EH (cell line): Measurements from ENCODE around the gene PANX3.

Experiments used
- DNase-seq: peaks from one replicate; pipeline ENCODE4 v3.0.0-alpha.2; 2015; ENCODE audit warnings: low read depth

The PANX3 gene

GRCh38 chr11:124618863-124619262, 7.6 kb downstream of the PANX3 start:
- DNase-seq, result no peak

GRCh38 chr11:124622531-124623451, 11.6 kb downstream of the PANX3 start, which contains the start of gene TBRG1:
Gene TBRG1, plus strand, starts transcription at chr11:124622864. Its CDS starts 220 bp downstream, at chr11:124623084.
- DNase-seq, result peak; percentile 93

GRCh38 chr11:124623861-124624525, 12.8 kb downstream of the PANX3 start:
- peak; percentile 51 for DNase-seq

- DNase-seq, result no peak
Measured at GRCh38 chr11:124625504-124626168, 14.4 kb downstream of the PANX3 start.

GRCh38 chr11:124627546-124627945, 16.3 kb downstream of the PANX3 start:
- DNase-seq, result no peak

- DNase-seq, result no peak
Measured at GRCh38 chr11:124629961-124630360, 18.7 kb downstream of the PANX3 start.

- peak; percentile 24 for DNase-seq
Measured at GRCh38 chr11:124633355-124633754, 22.1 kb downstream of the PANX3 start.

GRCh38 chr11:124635932-124636331, 24.7 kb downstream of the PANX3 start:
- DNase-seq, result no peak

- DNase-seq, result no peak
Measured at GRCh38 chr11:124638500-124638899, 27.3 kb downstream of the PANX3 start.

- no peak for DNase-seq
Measured at GRCh38 chr11:124639186-124639585, 28.0 kb downstream of the PANX3 start.

GRCh38 chr11:124640666-124641065, 29.4 kb downstream of the PANX3 start:
- DNase-seq, result peak; percentile 1

GRCh38 chr11:124642628-124643027, 31.4 kb downstream of the PANX3 start:
- no peak for DNase-seq

- DNase-seq, result no peak
Measured at GRCh38 chr11:124643042-124643604, 31.9 kb downstream of the PANX3 start.

- DNase-seq, result peak; percentile 95
Measured at GRCh38 chr11:124643605-124644425, 32.6 kb downstream of the PANX3 start.

- DNase-seq, result peak; percentile 83
Measured at GRCh38 chr11:124644426-124645280, 33.4 kb downstream of the PANX3 start.

- DNase-seq, result no peak
Measured at GRCh38 chr11:124646148-124646547, 34.9 kb downstream of the PANX3 start.

GRCh38 chr11:124648610-124649009, 37.4 kb downstream of the PANX3 start:
- no peak for DNase-seq

- DNase-seq, result no peak
Measured at GRCh38 chr11:124656774-124657630, 45.8 kb downstream of the PANX3 start.

- DNase-seq, result no peak
Measured at GRCh38 chr11:124657904-124658303, 46.7 kb downstream of the PANX3 start.
